NCI-H226 (cell line): ENCODE data around the gene KRT75.
"Not testable (repeated sequence)": the region's sequence is repeated elsewhere in the genome, so short reads cannot be mapped to it uniquely, and the experiment has no call there.

Experiments
- DNase-seq: peaks from one replicate; pipeline ENCODE4 v3.0.0-alpha.2; 2015

Gene KRT75

DNA sequence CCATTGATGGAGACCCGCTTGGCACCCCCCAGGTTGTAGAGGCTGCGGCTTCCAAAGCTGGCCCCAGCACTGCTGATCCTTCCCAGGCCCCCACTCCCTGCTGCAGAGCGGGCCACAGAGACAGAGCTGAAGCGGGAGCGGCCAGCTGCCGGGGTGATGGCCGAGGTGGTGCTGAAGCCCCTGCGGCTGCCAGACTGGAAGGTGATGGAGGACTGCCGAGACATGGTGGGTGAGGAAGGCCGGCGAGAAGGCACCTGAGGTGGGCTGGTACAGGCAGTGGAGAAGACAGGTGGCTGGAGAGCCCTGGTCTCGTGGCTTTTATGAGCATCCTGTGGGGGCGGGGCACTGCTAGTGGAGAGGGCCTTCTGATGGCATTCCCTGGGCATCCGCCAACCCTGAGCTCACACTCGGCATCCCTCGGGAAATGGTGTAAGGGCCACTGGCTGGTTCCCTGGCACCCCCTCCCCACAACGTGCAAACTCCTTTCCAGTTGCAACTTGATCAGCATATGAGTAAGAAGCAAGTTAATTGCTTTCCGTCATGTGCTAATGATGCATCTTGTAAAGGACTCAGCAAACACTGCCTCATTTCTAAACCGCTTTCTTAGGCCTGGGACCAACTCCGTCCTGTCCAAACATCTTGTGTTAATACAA is at the start of gene KRT75:
Gene KRT75 (minus strand): TSS at position 291 of the 653 bp plus-strand sequence. CDS start 67 bp downstream, at position 224.
- DNase-seq = no peak

DNA sequence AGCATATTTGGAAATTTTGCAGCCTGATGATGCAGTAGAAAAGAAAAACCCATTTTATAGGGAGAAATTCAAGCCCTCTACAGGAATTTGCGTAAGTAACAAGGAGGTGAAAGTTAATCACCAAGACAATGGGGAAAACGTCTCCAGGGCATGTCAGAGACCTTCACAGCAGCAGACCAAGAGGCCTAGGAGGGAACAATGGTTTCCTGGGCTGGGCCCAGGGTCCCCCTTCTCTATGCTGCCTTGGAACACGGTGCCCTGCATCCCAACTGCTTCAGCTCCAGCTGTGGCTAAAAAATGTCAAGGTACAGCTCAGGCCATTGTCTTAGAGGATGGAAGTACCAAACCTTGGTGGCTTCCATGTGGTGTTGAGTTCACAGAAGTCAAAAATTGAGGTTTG is 45.9 kb upstream of the KRT75 start:
- no peak for DNase-seq

- no peak for DNase-seq
Observed at GRCh38 chr12:52477651-52478050, 43.5 kb upstream of the KRT75 start.

- no peak for DNase-seq
Observed at GRCh38 chr12:52474212-52474611, 40.0 kb upstream of the KRT75 start.

- no peak for DNase-seq
Observed at GRCh38 chr12:52473768-52474167, 39.6 kb upstream of the KRT75 start, which contains the start of gene KRT6C. TSS of gene KRT6C (minus strand) at chr12:52473805. CDS start at chr12:52473737, 68 bp downstream.

GRCh38 chr12:52469853-52470252 is 35.7 kb upstream of the KRT75 start:
- DNase-seq = no peak

DNA sequence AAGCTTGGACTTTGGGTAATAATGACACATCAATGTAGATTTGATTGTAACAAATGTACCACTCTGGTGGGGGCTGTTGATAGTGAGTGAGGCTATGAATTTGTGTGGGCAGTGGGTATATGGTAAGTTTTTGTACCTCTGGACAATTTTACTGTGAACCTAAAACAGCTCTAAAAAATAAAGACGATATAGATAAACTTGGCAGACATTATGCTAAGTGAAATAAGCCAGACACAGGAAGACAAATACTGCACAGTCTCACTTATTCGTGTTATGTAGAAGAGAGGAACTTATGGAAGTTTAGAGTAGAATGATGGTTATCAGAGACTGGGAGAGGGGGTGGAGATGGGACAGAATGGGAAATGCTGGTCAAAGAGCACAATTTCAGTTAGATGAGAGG is 30.7 kb upstream of the KRT75 start:
- DNase-seq = no peak

GRCh38 chr12:52461693-52462092 is 27.5 kb upstream of the KRT75 start:
- no peak for DNase-seq

DNA sequence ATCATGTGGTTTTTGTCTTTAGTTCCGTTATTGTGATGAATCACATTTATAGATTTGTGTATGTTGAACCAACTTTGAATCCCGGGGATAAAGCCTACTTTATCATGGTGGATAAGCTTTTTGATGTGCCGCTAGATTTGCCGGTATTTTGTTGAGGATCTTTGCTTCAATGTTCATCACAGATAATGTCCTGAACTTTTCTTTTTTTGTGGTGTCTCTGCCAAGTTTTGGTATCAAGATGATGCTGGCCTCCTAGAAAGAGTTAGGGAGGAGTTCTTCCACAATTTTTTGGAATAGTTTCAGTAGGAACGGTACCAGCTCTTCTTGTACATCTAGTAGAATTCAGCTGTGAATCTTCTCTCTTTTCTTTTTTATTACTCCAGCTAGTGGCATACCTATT is 24.7 kb upstream of the KRT75 start:
- DNase-seq = no peak

- peak; percentile 52 for DNase-seq
Observed at GRCh38 chr12:52455821-52456220, 21.6 kb upstream of the KRT75 start.

- DNase-seq = no peak
Observed at GRCh38 chr12:52454411-52455201, 20.4 kb upstream of the KRT75 start.

DNA sequence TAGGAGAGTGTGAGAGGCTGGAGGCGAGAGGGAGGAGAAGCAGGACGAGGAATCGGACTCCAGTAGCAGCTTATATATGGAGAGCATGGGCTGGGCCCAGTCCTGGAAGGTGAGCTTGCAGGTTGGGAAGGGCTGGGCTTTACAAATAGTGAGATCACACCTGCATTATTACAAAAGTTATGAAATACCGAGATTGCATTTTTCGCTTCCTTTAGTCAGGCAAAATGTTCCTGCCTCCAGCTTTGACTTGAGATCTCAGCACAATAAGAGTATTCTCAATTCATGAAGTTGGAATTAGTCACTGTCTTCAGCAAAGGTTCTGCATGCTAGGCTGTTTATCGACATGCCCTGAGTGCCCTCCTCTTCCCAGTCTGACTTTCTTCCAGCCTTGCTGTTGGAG is 17.9 kb upstream of the KRT75 start, which contains the start of gene KRT6B:
Gene KRT6B (minus strand): TSS at position 46 of the 400 bp plus-strand sequence. CDS start 68 bp downstream, outside the sequence.
- DNase-seq = no peak

DNA sequence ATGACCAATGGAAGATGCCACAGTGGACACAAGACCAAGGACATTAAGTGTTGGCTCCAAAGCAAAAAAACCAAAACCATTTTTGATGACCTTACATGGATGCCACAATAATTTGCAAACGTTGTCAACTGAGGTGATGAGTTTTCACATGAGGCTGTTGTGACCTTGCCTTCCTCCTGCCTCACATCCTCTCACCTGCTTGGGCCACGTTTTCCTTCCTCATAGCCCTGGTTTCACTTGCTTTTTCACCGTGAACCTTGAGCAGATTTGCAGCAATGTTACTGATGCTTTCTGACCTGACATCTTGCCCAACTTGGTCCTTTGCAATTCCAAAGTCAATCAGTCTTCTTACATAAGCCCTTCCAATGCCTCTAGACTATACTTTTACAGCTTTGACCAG is 14.1 kb upstream of the KRT75 start:
- no peak for DNase-seq

DNA sequence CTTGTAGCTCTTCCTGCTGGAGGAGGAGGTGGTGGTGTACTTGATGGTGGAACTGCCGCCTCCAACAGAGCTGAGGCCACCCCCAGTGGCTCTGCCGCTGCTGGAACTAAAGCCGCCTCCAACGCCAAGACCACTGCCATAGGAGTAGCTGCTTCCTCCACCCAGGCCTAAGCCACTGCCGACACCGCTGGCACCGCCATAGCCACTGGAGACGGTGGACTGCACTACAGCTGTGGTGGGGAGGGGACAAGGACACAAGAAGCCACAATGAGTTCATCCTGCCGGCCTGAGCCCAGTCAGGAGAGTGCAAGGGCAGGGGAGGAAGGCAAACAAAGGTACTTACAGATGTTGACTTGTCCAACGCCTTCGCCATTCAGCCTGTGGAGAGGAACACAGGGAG is 13.0 kb upstream of the KRT75 start:
- not testable (repeated sequence) for DNase-seq

DNA sequence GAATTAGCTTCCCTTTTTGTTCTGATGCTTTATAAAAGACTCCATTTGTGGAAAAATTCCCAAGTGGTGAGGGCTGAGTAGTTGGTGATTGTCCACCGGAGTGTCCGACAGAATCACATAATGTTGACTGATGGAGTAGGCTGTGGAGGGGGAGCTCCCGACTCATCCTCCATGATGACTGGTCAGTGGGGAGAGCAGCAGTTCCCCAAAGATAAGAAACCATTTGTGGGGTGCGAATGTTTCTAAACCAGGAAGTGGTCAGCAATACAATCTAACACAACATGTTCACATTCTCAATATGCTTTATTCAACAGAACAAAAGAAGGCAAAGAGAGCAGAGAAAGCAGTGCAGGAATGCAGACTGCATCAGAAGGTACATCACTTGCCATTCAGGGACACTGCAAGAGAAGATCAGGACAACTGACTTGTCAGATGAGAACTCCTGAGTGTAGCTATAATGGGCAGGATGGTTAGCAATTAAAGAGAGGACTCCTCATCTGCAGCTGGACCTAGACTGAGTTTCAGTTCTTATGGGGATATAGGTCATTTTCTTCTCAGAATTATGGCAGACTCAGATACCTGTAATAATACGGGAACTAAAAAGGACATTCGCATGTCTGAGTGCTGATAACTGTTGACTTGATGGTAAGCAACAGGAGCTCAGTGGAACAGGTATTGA is 12.3 kb upstream of the KRT75 start:
- peak; percentile 75 for DNase-seq

- DNase-seq = no peak
Observed at GRCh38 chr12:52445876-52446275, 11.7 kb upstream of the KRT75 start.

DNA sequence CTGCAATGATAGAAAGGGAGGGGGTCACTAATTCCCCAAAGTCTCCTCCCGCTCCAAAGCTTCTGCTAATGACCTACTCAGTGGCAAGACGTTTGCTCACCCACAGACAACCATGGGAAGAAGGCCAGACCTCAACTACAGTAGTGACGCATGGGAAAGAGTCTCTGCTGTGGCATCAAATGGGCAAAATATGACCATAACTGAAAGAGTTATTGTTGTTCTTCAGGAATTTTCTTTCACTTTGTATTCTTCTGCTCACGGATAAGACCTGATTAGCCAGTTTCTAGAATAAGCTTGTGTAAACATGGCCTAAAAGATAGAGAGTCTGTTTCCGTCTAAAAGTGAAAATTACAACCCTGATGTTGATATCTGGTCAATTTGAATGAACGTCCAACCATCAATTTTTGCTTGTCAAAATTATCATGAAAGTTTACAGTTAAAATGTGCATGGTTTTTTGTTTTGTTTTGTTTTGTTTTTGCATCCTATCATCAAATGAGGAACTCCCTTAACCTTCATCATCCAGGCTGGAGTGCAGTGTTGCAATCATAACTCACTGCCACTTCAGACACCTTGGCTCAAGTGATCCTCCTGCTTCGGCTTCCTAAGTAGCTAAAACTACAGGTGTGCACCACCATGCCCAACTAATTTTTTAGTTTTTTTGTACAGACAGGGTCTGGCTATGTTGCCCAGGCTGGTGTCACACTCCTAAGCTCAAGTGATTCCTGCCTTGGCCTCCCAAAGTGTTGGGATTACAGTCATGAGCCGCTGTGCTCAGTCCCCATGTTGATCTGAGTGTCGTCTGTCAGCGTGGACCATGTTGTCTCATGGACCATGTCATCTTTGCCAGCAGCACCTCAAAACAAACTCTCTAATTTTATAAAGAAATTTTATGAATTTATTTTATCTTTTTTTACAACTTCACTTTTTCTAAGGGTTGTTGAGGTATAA is 10.8 kb upstream of the KRT75 start:
- DNase-seq = no peak

DNA sequence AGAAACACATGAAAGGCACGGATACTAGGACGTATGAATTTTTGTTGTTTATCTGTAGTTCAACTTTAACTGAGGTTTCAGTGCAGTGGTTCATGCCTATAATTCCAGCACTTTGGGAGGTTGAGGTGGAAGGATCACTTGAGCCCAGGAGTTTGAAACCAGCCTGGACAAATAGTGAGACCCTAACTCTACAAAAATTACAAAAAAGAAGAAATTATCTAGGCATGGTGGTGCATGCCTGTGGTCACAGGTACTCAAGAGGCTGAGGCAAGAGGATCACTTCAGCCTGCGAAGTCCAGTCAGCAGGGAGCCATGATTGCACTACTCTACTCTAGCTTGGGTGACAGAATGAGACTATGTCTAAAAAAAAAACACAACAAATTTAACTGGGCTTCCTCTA is 9.8 kb upstream of the KRT75 start:
- DNase-seq = no peak

DNA sequence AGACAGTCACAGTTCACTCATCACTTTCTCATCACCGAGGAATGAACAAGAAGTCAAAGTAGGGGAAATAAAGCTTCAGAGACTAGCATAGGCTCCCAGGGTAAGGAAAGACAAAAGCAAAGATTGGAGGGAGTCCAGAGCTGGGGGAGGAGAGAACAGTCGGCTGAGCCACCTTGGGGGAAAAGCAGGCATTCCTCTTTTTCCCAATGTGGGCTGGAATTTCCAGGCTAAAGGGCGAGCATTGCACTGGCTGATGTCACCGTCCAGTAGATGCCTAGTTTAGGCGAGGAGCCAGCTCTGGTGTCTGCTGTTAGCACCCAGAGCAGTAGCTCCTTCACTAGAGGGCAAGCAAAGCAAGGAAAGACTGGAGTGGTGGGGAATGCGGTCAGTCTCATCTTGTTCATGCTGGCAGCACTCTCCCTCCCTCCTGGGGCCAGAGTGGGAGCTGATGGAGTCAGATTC is 8.5 kb upstream of the KRT75 start:
- peak; percentile 100 for DNase-seq

DNA sequence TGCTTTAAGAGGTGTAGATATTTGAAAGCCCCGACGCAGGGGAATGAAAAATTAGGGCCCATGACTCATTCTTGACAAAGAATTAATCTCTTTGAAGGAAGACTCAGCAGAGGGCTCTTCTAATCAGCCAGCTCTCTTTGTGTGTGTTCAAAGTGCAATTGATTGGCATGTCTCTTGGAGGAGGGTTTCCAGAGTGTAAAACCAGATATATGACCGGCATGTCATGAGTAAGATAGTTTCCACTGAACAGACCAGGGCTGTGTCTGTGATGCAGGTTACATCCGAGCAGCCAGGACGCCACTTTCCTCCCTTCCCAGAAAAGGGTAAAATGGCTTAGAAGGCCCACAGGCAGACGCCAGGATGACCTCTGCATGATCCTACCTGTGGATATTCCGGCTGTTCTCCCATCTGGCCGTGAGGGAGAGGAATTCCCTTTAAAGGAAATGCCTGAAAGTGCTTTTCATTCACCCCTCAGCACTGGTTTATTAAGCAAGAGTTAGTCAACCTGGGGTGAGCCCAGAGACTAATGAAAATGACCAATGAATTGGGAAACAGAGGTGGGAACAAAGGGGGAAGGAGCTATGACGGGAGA is 7.2 kb upstream of the KRT75 start:
- peak; percentile 96 for DNase-seq

DNA sequence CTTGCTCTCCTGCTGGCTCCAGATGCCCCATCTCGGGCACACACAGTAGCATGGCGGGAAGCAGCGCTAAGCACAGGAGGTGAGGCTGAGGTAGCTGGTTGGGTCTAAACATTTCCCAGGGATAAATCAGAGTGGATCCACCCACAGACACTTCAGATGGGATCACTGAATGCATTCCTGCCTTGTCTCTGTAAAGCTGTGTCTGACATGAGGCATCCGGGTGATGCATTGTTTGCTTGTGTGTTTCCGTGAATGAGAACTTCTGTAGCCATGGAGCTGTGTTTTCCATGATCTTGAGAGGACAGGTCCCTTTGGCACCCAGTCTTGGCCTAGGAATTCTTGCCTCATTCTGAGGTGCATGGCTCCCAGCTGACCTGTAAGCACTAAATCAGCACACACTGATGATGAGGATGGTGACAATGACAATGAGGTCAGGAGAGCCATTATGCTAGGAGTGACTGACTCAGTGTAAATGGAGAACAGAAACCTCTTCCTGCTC is 6.7 kb upstream of the KRT75 start:
- peak; percentile 97 for DNase-seq

DNA sequence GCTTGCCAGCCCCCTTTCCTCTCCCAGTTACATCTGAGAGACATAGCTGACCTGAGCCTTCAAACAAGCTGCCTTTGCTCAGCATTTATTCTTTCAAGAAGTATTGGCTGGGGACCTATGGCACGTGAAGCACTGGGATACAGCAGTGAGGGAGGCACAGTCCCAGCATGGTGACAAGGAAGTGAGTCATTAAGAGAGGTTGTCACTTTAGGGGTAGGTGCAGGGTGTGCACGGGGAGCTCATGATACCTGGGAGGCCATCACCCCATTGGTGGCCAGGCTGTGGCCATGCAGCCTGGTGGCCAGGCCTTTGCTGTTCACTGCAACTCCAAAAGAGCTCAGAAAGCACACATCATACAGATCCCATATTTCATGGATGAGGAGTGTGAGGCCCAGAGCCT is 5.7 kb upstream of the KRT75 start:
- no peak for DNase-seq
